Breast epithelium (tissue), 3 donors: ENCODE measurements around the gene PCBP3.

Source experiments
- POLR2A ChIP-seq: fragments of 450-650 bp; IDR thresholded peaks from one replicate; pipeline ENCODE4 v1.6.1; 2016; ENCODE audit warnings: antibody characterized with exemption, mild to moderate bottlenecking, moderate library complexity
- TF ChIP-seq, protein P1 (sequence below), 3 donors: fragments of 450-650 bp; IDR thresholded peaks; one replicate each; pipeline ENCODE4 v1.5.1; 2016 to 2017; ENCODE audit warnings: antibody characterized with exemption in 3 of 3, mild to moderate bottlenecking in 3 of 3, moderate library complexity in 3 of 3

DNA sequence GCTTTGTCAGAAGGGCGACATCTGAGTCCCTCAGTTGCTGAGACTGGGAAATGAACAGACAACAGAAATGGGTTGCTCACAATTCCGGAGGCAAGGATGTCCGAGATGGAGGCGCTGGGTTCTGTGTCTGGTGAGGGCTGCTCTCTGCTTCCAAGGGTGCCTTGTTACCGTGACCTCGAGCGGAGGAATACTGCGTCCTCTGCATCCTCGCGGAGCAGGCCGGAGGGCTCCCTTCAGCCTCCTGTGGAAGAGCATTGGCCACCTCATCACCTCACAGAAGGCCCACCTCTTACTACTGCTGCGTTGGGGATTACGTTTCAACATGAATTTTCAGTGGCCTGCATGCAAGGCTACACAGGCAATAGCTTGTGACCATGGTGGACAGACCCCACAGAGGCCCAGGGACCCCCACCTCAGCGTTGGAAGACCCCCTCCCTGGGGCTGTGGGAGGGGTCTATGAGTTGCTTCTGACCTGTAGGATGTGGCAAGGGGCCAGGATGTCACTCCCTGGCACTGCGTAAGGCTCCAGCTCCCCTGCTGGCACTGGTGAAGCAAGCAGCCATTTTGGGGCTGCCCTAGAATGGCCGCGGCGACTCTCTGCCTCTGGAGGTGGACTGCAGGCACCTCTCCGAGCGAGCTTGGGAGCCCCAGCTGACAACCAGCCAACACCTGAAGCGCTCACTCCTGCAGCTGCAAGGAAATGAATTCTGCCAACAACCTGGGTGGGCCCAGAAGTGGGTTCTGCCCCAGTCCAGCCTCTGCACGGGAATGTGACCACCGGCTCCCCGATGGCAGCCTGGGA lies 301.7 kb downstream of the PCBP3 start:
- TF ChIP-seq, protein P1, sequence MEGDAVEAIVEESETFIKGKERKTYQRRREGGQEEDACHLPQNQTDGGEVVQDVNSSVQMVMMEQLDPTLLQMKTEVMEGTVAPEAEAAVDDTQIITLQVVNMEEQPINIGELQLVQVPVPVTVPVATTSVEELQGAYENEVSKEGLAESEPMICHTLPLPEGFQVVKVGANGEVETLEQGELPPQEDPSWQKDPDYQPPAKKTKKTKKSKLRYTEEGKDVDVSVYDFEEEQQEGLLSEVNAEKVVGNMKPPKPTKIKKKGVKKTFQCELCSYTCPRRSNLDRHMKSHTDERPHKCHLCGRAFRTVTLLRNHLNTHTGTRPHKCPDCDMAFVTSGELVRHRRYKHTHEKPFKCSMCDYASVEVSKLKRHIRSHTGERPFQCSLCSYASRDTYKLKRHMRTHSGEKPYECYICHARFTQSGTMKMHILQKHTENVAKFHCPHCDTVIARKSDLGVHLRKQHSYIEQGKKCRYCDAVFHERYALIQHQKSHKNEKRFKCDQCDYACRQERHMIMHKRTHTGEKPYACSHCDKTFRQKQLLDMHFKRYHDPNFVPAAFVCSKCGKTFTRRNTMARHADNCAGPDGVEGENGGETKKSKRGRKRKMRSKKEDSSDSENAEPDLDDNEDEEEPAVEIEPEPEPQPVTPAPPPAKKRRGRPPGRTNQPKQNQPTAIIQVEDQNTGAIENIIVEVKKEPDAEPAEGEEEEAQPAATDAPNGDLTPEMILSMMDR (IDR thresholded peaks at IDR 0.05): no peak
- no peak for TF ChIP-seq POLR2A
